RPMI8226 (cell line): ENCODE results near the gene PLD3.
"Not testable (repeated sequence)": the region's sequence is repeated elsewhere in the genome, so short reads cannot be mapped to it uniquely, and the experiment has no call there.

Source experiments
- DNase-seq: peaks from one replicate; pipeline ENCODE4 v3.0.0-alpha.2; 2015

The PLD3 gene

GRCh38 chr19:40348125-40348913, at the start of gene PLD3, which contains the start of gene C19orf47:
TSS of gene PLD3 (plus strand) at chr19:40348695. CDS start at chr19:40366484, 17,789 bp downstream.
TSS of gene C19orf47 (minus strand) at chr19:40348397. CDS start at chr19:40341857, 6,540 bp downstream.
- DNase-seq, result peak; percentile 97

- no peak for DNase-seq
Measured at GRCh38 chr19:40300668-40301067, 47.8 kb upstream of the PLD3 start.

GRCh38 chr19:40302224-40303011, 46.1 kb upstream of the PLD3 start:
- DNase-seq, result no peak

GRCh38 chr19:40303765-40304164, 44.7 kb upstream of the PLD3 start:
- DNase-seq, result no peak

GRCh38 chr19:40304306-40304705, 44.2 kb upstream of the PLD3 start:
- DNase-seq, result no peak

GRCh38 chr19:40305403-40305802, 43.1 kb upstream of the PLD3 start:
- DNase-seq, result peak; percentile 78

- no peak for DNase-seq
Measured at GRCh38 chr19:40309666-40310065, 38.8 kb upstream of the PLD3 start.

- peak; percentile 52 for DNase-seq
Measured at GRCh38 chr19:40312533-40312932, 36.0 kb upstream of the PLD3 start.

GRCh38 chr19:40313229-40313983, 35.1 kb upstream of the PLD3 start:
- DNase-seq, result no peak

GRCh38 chr19:40314656-40315055, 33.8 kb upstream of the PLD3 start:
- no peak for DNase-seq

- DNase-seq, result no peak
Measured at GRCh38 chr19:40315812-40316470, 32.6 kb upstream of the PLD3 start.

GRCh38 chr19:40317338-40317737, 31.2 kb upstream of the PLD3 start:
- no peak for DNase-seq

GRCh38 chr19:40320558-40320935, 27.9 kb upstream of the PLD3 start:
- DNase-seq, result no peak

- DNase-seq, result no peak
Measured at GRCh38 chr19:40321076-40321475, 27.4 kb upstream of the PLD3 start.

GRCh38 chr19:40321566-40322270, 26.8 kb upstream of the PLD3 start:
- DNase-seq, result no peak

- DNase-seq, result no peak
Measured at GRCh38 chr19:40322271-40322610, 26.3 kb upstream of the PLD3 start.

GRCh38 chr19:40322951-40323615, 25.4 kb upstream of the PLD3 start:
- no peak for DNase-seq

- DNase-seq, result no peak
Measured at GRCh38 chr19:40323705-40324104, 24.8 kb upstream of the PLD3 start.

- no peak for DNase-seq
Measured at GRCh38 chr19:40326201-40326600, 22.3 kb upstream of the PLD3 start.

GRCh38 chr19:40331052-40331451, 17.4 kb upstream of the PLD3 start:
- no peak for DNase-seq

- DNase-seq, result no peak
Measured at GRCh38 chr19:40332669-40333068, 15.8 kb upstream of the PLD3 start.

GRCh38 chr19:40333083-40333482, 15.4 kb upstream of the PLD3 start:
- DNase-seq, result not testable (repeated sequence)
